HCT116 (cell line): Measurements from ENCODE around the gene NPPB. TPM values are rescaled to one million over a fixed set of nuclear protein-coding genes. Genes with fewer than 3 reads are reported as not detected.

Experiments used
- ATAC-seq: fragments of 200-7000 bp; cut with Tn5 transposase; 2 replicates; pipeline ENCODE4 v1.9.1; 2020; ENCODE audit warnings: mild to moderate bottlenecking, moderate library complexity
- BruUV-seq: library from RNA; stranded (reverse); fragments of 400-500 nt; replicated peaks from 2 replicates; lab custom pipeline; 2021; lab: Mats Ljungman, UMichigan
- CTCF ChIA-PET: fragments of 300-600 bp; sonication (Branson Sonifier 250); formaldehyde crosslinking; loops from one replicate; lab custom pipeline; 2021; ENCODE audit warnings: antibody characterized with exemption; lab: Charles Lee
- POLR2A ChIA-PET: fragments of 300-600, 350-600 bp; sonication (Branson Sonifier 250); formaldehyde crosslinking; loops from one replicate; lab custom pipeline; 2021; ENCODE audit warnings: antibody characterized with exemption; lab: Charles Lee
- RAD21 ChIA-PET, 2 experiments: fragments of 300-600 bp; sonication (Branson Sonifier 250); formaldehyde crosslinking; loops; one replicate each; lab custom pipeline; 2023; ENCODE audit warnings: low total read pairs in 2 of 2; ENCODE audit not compliant: uncharacterized antibody in 2 of 2, unreplicated experiment in 2 of 2, low non-redundant PET in 1 of 2; lab: Charles Lee
- DNase-seq: peaks from one replicate; pipeline ENCODE4 v3.0.0-alpha.2; 2010; ENCODE audit warnings: low read depth, low spot score
- H2AFZ ChIP-seq: fragments of 200-600 bp; shearing (Covaris generic), sonication (generic); 2 replicates; pipeline ENCODE4 v1.6.1; 2017; ENCODE audit warnings: low read depth, mixed run types, mixed read lengths, antibody characterized with exemption, low read length; ENCODE audit not compliant: poor library complexity, severe bottlenecking
- H3K27ac ChIP-seq: 2 replicates; pipeline ENCODE4 v1.5.1; 2012; ENCODE audit warnings: low read depth, low read length
- H3K27me3 ChIP-seq: fragments of 200-600 bp; sonication (generic); 2 replicates; pipeline ENCODE4 v1.6.1; 2016; ENCODE audit warnings: mixed run types, low read length, mixed read lengths; ENCODE audit not compliant: insufficient read depth
- H3K36me3 ChIP-seq, 2 experiments: fragments of 200-500 bp in 1 of 2; fragments of 200-600 bp in 1 of 2; sonication (Bioruptor generic) in 1 of 2; sonication (generic) in 1 of 2; 2 replicates each; pipeline versions ENCODE4 v1.5.1 to v1.6.1; 2014 to 2016; ENCODE audit warnings: low read length in 2 of 2, inconsistent platforms in 1 of 2, mixed read lengths in 1 of 2, mixed run types in 1 of 2; ENCODE audit not compliant: insufficient read depth in 2 of 2, control insufficient read depth in 1 of 2
- H3K4me1 ChIP-seq, 2 experiments: fragments of 200-600 bp in 1 of 2; sonication (generic) in 1 of 2; 2 replicates each; pipeline versions ENCODE4 v1.5.1 to v1.6.1; 2012 to 2017; ENCODE audit warnings: low read length in 2 of 2, inconsistent platforms in 1 of 2, mild to moderate bottlenecking in 1 of 2, mixed read lengths in 1 of 2, mixed run types in 1 of 2, moderate library complexity in 1 of 2; ENCODE audit not compliant: insufficient read depth in 2 of 2, control insufficient read depth in 1 of 2
- H3K4me2 ChIP-seq: fragments of 200-600 bp; sonication (generic); 2 replicates; pipeline ENCODE4 v1.6.1; 2017; ENCODE audit warnings: mixed run types, low read length, mixed read lengths
- H3K4me3 ChIP-seq, 2 experiments: fragments of 200-600 bp in 1 of 2; sonication (generic) in 1 of 2; replicated peaks in 1 of 2; 2 replicates each; pipeline ENCODE4 v1.5.1; 2011 to 2016; ENCODE audit warnings: low read length in 2 of 2, control low read depth in 1 of 2, low read depth in 1 of 2, mild to moderate bottlenecking in 1 of 2, mixed read lengths in 1 of 2, mixed run types in 1 of 2
- H3K79me2 ChIP-seq: fragments of 200-600 bp; sonication (generic); 2 replicates; pipeline ENCODE4 v1.6.1; 2017; ENCODE audit warnings: mild to moderate bottlenecking, mixed run types, low read length, moderate library complexity, mixed read lengths; ENCODE audit not compliant: insufficient read depth
- H3K9ac ChIP-seq: fragments of 200-600 bp; sonication (generic); 2 replicates; pipeline ENCODE4 v1.6.1; 2016; ENCODE audit warnings: low read length, mixed read lengths
- H3K9me2 ChIP-seq: fragments of 200-600 bp; sonication (generic), shearing (Covaris generic); 2 replicates; pipeline ENCODE4 v1.6.1; 2017; ENCODE audit warnings: mixed run types, mild to moderate bottlenecking, moderate library complexity; ENCODE audit not compliant: insufficient read depth
- H3K9me3 ChIP-seq, 2 experiments: fragments of 200-500 bp in 1 of 2; fragments of 200-600 bp in 1 of 2; sonication (Bioruptor generic) in 1 of 2; sonication (generic) in 1 of 2; 2 replicates each; pipeline ENCODE4 v1.6.1; 2014 to 2017; ENCODE audit warnings: low read length in 2 of 2, mixed read lengths in 2 of 2, inconsistent platforms in 1 of 2, low read depth in 1 of 2, mild to moderate bottlenecking in 1 of 2, mixed run types in 1 of 2, moderate library complexity in 1 of 2; ENCODE audit not compliant: control insufficient read depth in 1 of 2, insufficient read depth in 1 of 2
- H4K20me1 ChIP-seq: fragments of 200-600 bp; sonication (generic), shearing (Covaris generic); 2 replicates; pipeline ENCODE4 v1.6.1; 2017; ENCODE audit warnings: mixed run types, mild to moderate bottlenecking, moderate library complexity; ENCODE audit not compliant: insufficient read depth
- ATF3 ChIP-seq: IDR thresholded peaks from 2 replicates; pipeline ENCODE4 v1.6.1; 2012
- CBX3 ChIP-seq: IDR thresholded peaks from 2 replicates; pipeline ENCODE4 v1.6.1; 2012; ENCODE audit warnings: low read depth
- CEBPB ChIP-seq: IDR thresholded peaks from 2 replicates; pipeline ENCODE4 v1.6.1; 2012; ENCODE audit warnings: low read depth
- CTCF ChIP-seq, 3 experiments: fragments of 200-600 bp in 1 of 3; sonication (generic) in 1 of 3; IDR thresholded peaks in 2 of 3; conservative IDR thresholded peaks in 1 of 3; 2 replicates each; pipeline ENCODE4 v1.5.1; 2012 to 2017; ENCODE audit warnings: low read depth in 2 of 3, low read length in 2 of 3, antibody characterized with exemption in 1 of 3, borderline replicate concordance in 1 of 3, control low read depth in 1 of 3, mild to moderate bottlenecking in 1 of 3, mixed read lengths in 1 of 3, mixed run types in 1 of 3, moderate library complexity in 1 of 3; ENCODE audit not compliant: insufficient read depth in 1 of 3
- EGR1 ChIP-seq: IDR thresholded peaks from 2 replicates; pipeline ENCODE4 v1.6.1; 2012; ENCODE audit warnings: low read depth
- EZH2phosphoT487 ChIP-seq: fragments of 200-600 bp; IDR thresholded peaks from 2 replicates; pipeline ENCODE4 v1.6.1; 2018; ENCODE audit warnings: antibody characterized with exemption, borderline replicate concordance
- JUND ChIP-seq: IDR thresholded peaks from 2 replicates; pipeline ENCODE4 v1.6.1; 2012
- MAX ChIP-seq: IDR thresholded peaks from 2 replicates; pipeline ENCODE4 v1.6.1; 2012
- REST ChIP-seq: IDR thresholded peaks from 2 replicates; pipeline ENCODE4 v1.6.1; 2012; ENCODE audit warnings: low read depth
- SIN3A ChIP-seq: IDR thresholded peaks from 2 replicates; pipeline ENCODE4 v1.6.1; 2012; ENCODE audit warnings: low read depth
- SP1 ChIP-seq: IDR thresholded peaks from 2 replicates; pipeline ENCODE4 v1.6.1; 2012; ENCODE audit warnings: low read depth
- SRF ChIP-seq: IDR thresholded peaks from 2 replicates; pipeline ENCODE4 v1.6.1; 2012; ENCODE audit warnings: low read depth
- TCF7L2 ChIP-seq: IDR thresholded peaks from 2 replicates; pipeline ENCODE4 v1.7.0; 2011; ENCODE audit warnings: borderline replicate concordance, inconsistent platforms; ENCODE audit not compliant: insufficient read depth, insufficient read length; ENCODE audit errors: extremely low read depth
- intact Hi-C: fragments of 100-400 bp; cut with micrococcal nuclease; formaldehyde crosslinking; loops from 2 replicates; pipeline ENCODE4 v1.10.0; 2022
- total RNA-seq: library from RNA; stranded (reverse); gene quantifications from one replicate; pipeline ENCODE4 v1.2.1, GENCODE V29; 2021; ENCODE audit not compliant: unreplicated experiment

Gene NPPB
- total RNA-seq, 1 experiment from 2014 or later = not detected

- RAD21 ChIA-PET = no interaction called here
- ATAC-seq = no peak
- H3K79me2 ChIP-seq = no peaks in the 10 kb centered on the region
- H3K9me2 ChIP-seq = no peaks in the 10 kb centered on the region
- POLR2A ChIA-PET = interaction anchor here (1.7 kb wide), 1 partner anchor 79 kb away, joined by 5 read pairs; no protein-coding TSS in a partner anchor
- intact Hi-C loops = no loop called here
- no peak for TF ChIP-seq ATF3
- TF ChIP-seq EGR1 = no peak
- TF ChIP-seq CBX3 = no peak
- TF ChIP-seq SIN3A = no peak
- no peak for TF ChIP-seq SRF
- no peak for TF ChIP-seq CTCF (IDR thresholded peaks at IDR 0.05 in 2 of 3, conservative IDR thresholded peaks at IDR 0.05 in 1 of 3; ENCODE audit: borderline replicate concordance in 1 of 3, insufficient read depth in 1 of 3, low read depth in 2 of 3, low read length in 2 of 3)
- TF ChIP-seq MAX = no peak
- TF ChIP-seq JUND = no peak
- no peak for TF ChIP-seq CEBPB
- no peak for TF ChIP-seq EZH2phosphoT487
- no peak for TF ChIP-seq TCF7L2
- no peak for TF ChIP-seq REST
- no peak for TF ChIP-seq SP1
- CTCF ChIA-PET = no interaction called here
- H3K4me1 ChIP-seq = no peaks in the 10 kb centered on the region
- H3K27ac ChIP-seq = no peak overlapping the region
- no peak overlapping the region for H3K4me2 ChIP-seq
- no peak overlapping the region for H3K9ac ChIP-seq
- no TSS peak for BruUV-seq
- H3K9me3 ChIP-seq = no peaks in the 10 kb centered on the region
- no peak for DNase-seq
- H3K4me3 ChIP-seq = no peak overlapping the region
- peaks cover 5 to 13% of the 10 kb centered on the region in 2 experiments; a peak in 2 of 4 replicates for H3K36me3 ChIP-seq
- H3K27me3 ChIP-seq = no peaks in the 10 kb centered on the region
- H4K20me1 ChIP-seq = no peaks in the 10 kb centered on the region
- no peak overlapping the region for H2AFZ ChIP-seq
These were observed 30.2 kb downstream of the NPPB start for GRCh38 chr1:11828511-11828910.
